Measurements from ENCODE around the gene NAV2. TPM values are rescaled to one million over a fixed set of nuclear protein-coding genes. Genes with fewer than 3 reads are reported as not detected.
"Not testable (repeated sequence)": the region's sequence is repeated elsewhere in the genome, so short reads cannot be mapped to it uniquely, and the experiment has no call there.

The NAV2 gene
- total RNA-seq, 1 donor from 2014 or later, result 31.4 TPM

- no peak for DNase-seq (ENCODE audit: extremely low spot score, unreplicated experiment)
- Mint-ChIP-seq H3K4me3 (ENCODE audit: unreplicated experiment) (no peak overlapping the region), H3K4me1 (ENCODE audit: unreplicated experiment) (peaks cover 45% of the 10 kb centered on the region), H3K27me3 (ENCODE audit: unreplicated experiment) (no peaks in the 10 kb centered on the region), H3K36me3 (ENCODE audit: unreplicated experiment) (peaks cover 25% of the 10 kb centered on the region), H3K9me3 (ENCODE audit: unreplicated experiment) (no peaks in the 10 kb centered on the region), H3K27ac (ENCODE audit: unreplicated experiment) (no peak overlapping the region)
- no peak for TF ChIP-seq CTCF (IDR thresholded peaks at IDR 0.05)
These were observed 179.8 kb downstream of the NAV2 start for GRCh38 chr11:19892387-19892786.

- no peaks in the 10 kb centered on the region for H3K9me3 Mint-ChIP-seq (ENCODE audit: unreplicated experiment)
- TF ChIP-seq CTCF (IDR thresholded peaks at IDR 0.05), result no peak
- no peak overlapping the region for H3K4me3 Mint-ChIP-seq (ENCODE audit: unreplicated experiment)
- no peak overlapping the region for H3K27ac Mint-ChIP-seq (ENCODE audit: unreplicated experiment)
- no peaks in the 10 kb centered on the region for H3K27me3 Mint-ChIP-seq (ENCODE audit: unreplicated experiment)
- H3K36me3 Mint-ChIP-seq (ENCODE audit: unreplicated experiment), result peaks cover 25% of the 10 kb centered on the region
- DNase-seq (ENCODE audit: extremely low spot score, unreplicated experiment), result no peak
- H3K4me1 Mint-ChIP-seq (ENCODE audit: unreplicated experiment), result peaks cover 45% of the 10 kb centered on the region
These were observed 180.2 kb downstream of the NAV2 start for GRCh38 chr11:19892876-19893275.

GRCh38 chr11:19894404-19894803 is 181.8 kb downstream of the NAV2 start:
- Mint-ChIP-seq H3K4me3 (ENCODE audit: unreplicated experiment) (no peak overlapping the region), H3K27ac (ENCODE audit: unreplicated experiment) (no peak overlapping the region), H3K27me3 (ENCODE audit: unreplicated experiment) (no peaks in the 10 kb centered on the region), H3K4me1 (ENCODE audit: unreplicated experiment) (peaks cover 38% of the 10 kb centered on the region), H3K9me3 (ENCODE audit: unreplicated experiment) (no peaks in the 10 kb centered on the region), H3K36me3 (ENCODE audit: unreplicated experiment) (peaks cover 24% of the 10 kb centered on the region)
- DNase-seq (ENCODE audit: extremely low spot score, unreplicated experiment), result no peak
- TF ChIP-seq CTCF (IDR thresholded peaks at IDR 0.05), result no peak

- H3K27ac Mint-ChIP-seq (ENCODE audit: unreplicated experiment); H3K9me3 Mint-ChIP-seq (ENCODE audit: unreplicated experiment); H3K27me3 Mint-ChIP-seq (ENCODE audit: unreplicated experiment); H3K4me3 Mint-ChIP-seq (ENCODE audit: unreplicated experiment); DNase-seq (ENCODE audit: extremely low spot score, unreplicated experiment): not testable (repeated sequence)
- H3K4me1 Mint-ChIP-seq (ENCODE audit: unreplicated experiment), result peaks cover 31% of the 10 kb centered on the region
- peaks cover 24% of the 10 kb centered on the region for H3K36me3 Mint-ChIP-seq (ENCODE audit: unreplicated experiment)
These were observed 182.4 kb downstream of the NAV2 start for GRCh38 chr11:19895037-19895436.

GRCh38 chr11:19895776-19896175 is 183.1 kb downstream of the NAV2 start:
- no peak for TF ChIP-seq CTCF (IDR thresholded peaks at IDR 0.05)
- H3K4me1 Mint-ChIP-seq (ENCODE audit: unreplicated experiment), result peaks cover 24% of the 10 kb centered on the region
- DNase-seq (ENCODE audit: extremely low spot score, unreplicated experiment), result no peak
- H3K4me3 Mint-ChIP-seq (ENCODE audit: unreplicated experiment), result no peak overlapping the region
- H3K27ac Mint-ChIP-seq (ENCODE audit: unreplicated experiment), result no peak overlapping the region
- no peaks in the 10 kb centered on the region for H3K27me3 Mint-ChIP-seq (ENCODE audit: unreplicated experiment)
- peaks cover 24% of the 10 kb centered on the region for H3K36me3 Mint-ChIP-seq (ENCODE audit: unreplicated experiment)
- H3K9me3 Mint-ChIP-seq (ENCODE audit: unreplicated experiment), result no peaks in the 10 kb centered on the region

GRCh38 chr11:19903620-19904069 is 191.0 kb downstream of the NAV2 start:
- H3K27me3 Mint-ChIP-seq (ENCODE audit: unreplicated experiment), result no peaks in the 10 kb centered on the region
- peak; percentile 90 for TF ChIP-seq CTCF (IDR thresholded peaks at IDR 0.05)
- no peak overlapping the region for H3K27ac Mint-ChIP-seq (ENCODE audit: unreplicated experiment)
- peaks cover 10% of the 10 kb centered on the region for H3K4me1 Mint-ChIP-seq (ENCODE audit: unreplicated experiment)
- H3K36me3 Mint-ChIP-seq (ENCODE audit: unreplicated experiment), result peaks cover 4% of the 10 kb centered on the region
- DNase-seq (ENCODE audit: extremely low spot score, unreplicated experiment), result peak; percentile 90
- no peaks in the 10 kb centered on the region for H3K9me3 Mint-ChIP-seq (ENCODE audit: unreplicated experiment)
- no peak overlapping the region for H3K4me3 Mint-ChIP-seq (ENCODE audit: unreplicated experiment)

Measured in osteocyte (in vitro differentiated cells).